ENCODE results near the gene DKK2. TPM values are rescaled to one million over a fixed set of nuclear protein-coding genes. Genes with fewer than 3 reads are reported as not detected.

Gene DKK2
- total RNA-seq, 2 donors from 2014 or later, result not detected

DNA sequence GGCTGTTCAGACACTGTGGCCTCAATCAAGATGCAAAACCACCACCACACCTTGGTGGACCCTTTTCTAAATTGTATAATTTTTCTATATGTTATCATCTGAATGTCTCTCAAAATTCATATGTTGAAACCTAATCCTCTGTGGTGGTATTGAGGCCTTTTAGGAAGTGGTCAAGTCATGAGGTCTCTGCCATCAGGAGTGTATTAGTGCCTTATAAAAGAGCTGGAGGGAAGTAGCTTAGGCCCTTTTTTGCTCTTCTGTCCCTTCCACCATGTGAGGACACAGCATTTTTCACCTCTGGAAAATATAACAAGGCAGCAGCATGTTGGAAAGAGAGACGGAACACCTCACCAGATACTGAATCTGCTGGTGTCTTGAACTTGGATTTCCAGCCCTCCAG is 30.5 kb upstream of the DKK2 start:
- Histone ChIP-seq H3K9me3 (ENCODE audit: control insufficient read depth, low read length) (no peaks in the 10 kb centered on the region), H3K4me1 (ENCODE audit: control insufficient read depth, insufficient read depth, low read length) (no peaks in the 10 kb centered on the region), H3K4me3 (ENCODE audit: low read length) (no peak overlapping the region), H3K27ac (ENCODE audit: low read depth, low read length) (no peak overlapping the region), H3K9ac (ENCODE audit: extremely low read depth, low read length, poor library complexity, severe bottlenecking) (no peak overlapping the region), H3K36me3 (ENCODE audit: control insufficient read depth, insufficient read depth, low read length) (no peaks in the 10 kb centered on the region), H3K27me3 (ENCODE audit: control insufficient read depth, insufficient read depth, low read length, poor library complexity, severe bottlenecking) (no peaks in the 10 kb centered on the region)
- Mint-ChIP-seq H3K4me3 (no peak overlapping the region), H3K27me3 (ENCODE audit: insufficient read depth) (no peaks in the 10 kb centered on the region), H3K27ac (no peak overlapping the region), H3K36me3 (ENCODE audit: low read depth) (no peaks in the 10 kb centered on the region), H3K9me3 (no peaks in the 10 kb centered on the region), H3K4me1 (no peaks in the 10 kb centered on the region)
- WGBS, 2 experiments (ENCODE audit: insufficient coverage in 1 of 2, insufficient read length in 1 of 2), result 82% methylated on average over 1 of the region's 1 CpG; no CpG with 5 or more reads in 1 of the 2 experiments
- DNase-seq, result no peak
- TF ChIP-seq, protein P1, sequence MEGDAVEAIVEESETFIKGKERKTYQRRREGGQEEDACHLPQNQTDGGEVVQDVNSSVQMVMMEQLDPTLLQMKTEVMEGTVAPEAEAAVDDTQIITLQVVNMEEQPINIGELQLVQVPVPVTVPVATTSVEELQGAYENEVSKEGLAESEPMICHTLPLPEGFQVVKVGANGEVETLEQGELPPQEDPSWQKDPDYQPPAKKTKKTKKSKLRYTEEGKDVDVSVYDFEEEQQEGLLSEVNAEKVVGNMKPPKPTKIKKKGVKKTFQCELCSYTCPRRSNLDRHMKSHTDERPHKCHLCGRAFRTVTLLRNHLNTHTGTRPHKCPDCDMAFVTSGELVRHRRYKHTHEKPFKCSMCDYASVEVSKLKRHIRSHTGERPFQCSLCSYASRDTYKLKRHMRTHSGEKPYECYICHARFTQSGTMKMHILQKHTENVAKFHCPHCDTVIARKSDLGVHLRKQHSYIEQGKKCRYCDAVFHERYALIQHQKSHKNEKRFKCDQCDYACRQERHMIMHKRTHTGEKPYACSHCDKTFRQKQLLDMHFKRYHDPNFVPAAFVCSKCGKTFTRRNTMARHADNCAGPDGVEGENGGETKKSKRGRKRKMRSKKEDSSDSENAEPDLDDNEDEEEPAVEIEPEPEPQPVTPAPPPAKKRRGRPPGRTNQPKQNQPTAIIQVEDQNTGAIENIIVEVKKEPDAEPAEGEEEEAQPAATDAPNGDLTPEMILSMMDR (conservative IDR thresholded peaks at IDR 0.05), result no peak

DNA sequence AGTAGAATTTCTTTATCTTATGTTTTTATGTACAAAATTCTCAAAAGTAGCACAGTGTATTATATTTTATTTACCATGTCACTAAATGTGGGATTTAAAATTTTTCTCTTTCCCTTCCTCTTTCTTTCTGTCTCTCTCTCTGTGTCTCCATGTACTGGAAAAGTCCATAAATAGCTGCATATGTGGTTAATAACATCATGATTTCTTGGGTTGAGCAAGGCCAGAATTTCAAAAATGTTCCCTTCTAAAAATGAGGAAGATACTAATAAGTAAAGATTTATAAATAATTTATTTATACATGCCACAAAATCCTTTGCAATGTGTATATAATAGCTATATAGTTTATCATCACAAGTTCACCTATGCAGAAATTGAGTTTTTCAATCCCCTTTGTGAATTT is 29.1 kb upstream of the DKK2 start:
- Mint-ChIP-seq H3K4me3 (no peak overlapping the region), H3K27me3 (ENCODE audit: insufficient read depth) (no peaks in the 10 kb centered on the region), H3K27ac (no peak overlapping the region), H3K9me3 (no peaks in the 10 kb centered on the region), H3K36me3 (ENCODE audit: low read depth) (no peaks in the 10 kb centered on the region), H3K4me1 (no peaks in the 10 kb centered on the region)
- H3K4me1 ChIP-seq (ENCODE audit: control insufficient read depth, insufficient read depth, low read length), result no peaks in the 10 kb centered on the region
- no peaks in the 10 kb centered on the region for H3K36me3 ChIP-seq (ENCODE audit: control insufficient read depth, insufficient read depth, low read length)
- no peak overlapping the region for H3K4me3 ChIP-seq (ENCODE audit: low read length)
- TF ChIP-seq, protein P1 (conservative IDR thresholded peaks at IDR 0.05), result no peak
- H3K27me3 ChIP-seq (ENCODE audit: control insufficient read depth, insufficient read depth, low read length, poor library complexity, severe bottlenecking), result no peaks in the 10 kb centered on the region
- H3K27ac ChIP-seq (ENCODE audit: low read depth, low read length), result no peak overlapping the region
- no peak overlapping the region for H3K9ac ChIP-seq (ENCODE audit: extremely low read depth, low read length, poor library complexity, severe bottlenecking)
- no peaks in the 10 kb centered on the region for H3K9me3 ChIP-seq (ENCODE audit: control insufficient read depth, low read length)
- DNase-seq, result no peak

DNA sequence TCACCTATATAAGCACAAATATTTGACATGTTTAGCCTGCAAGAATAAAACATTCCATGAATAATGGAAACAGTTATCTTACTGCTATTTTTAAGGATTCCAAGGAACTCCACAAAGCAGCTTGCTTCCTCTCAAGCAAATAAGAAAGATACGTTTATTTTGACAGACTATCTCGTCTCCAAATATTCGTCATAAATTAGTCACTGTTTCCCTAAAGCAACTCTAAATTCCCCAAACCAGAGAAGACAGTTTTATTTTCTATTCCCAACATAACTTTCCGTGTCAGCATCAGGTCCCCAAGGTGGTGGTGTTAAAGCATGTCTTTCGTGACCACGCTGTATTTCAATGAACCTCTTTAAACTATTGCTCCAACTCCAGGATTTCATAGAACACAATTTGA is 24.3 kb upstream of the DKK2 start:
- Mint-ChIP-seq H3K27ac (no peak overlapping the region), H3K4me1 (no peaks in the 10 kb centered on the region), H3K36me3 (ENCODE audit: low read depth) (no peaks in the 10 kb centered on the region), H3K27me3 (ENCODE audit: insufficient read depth) (no peaks in the 10 kb centered on the region), H3K4me3 (no peak overlapping the region), H3K9me3 (no peaks in the 10 kb centered on the region)
- no peak for DNase-seq
- TF ChIP-seq, protein P1 (conservative IDR thresholded peaks at IDR 0.05), result no peak
- Histone ChIP-seq H3K9ac (ENCODE audit: extremely low read depth, low read length, poor library complexity, severe bottlenecking) (no peak overlapping the region), H3K27ac (ENCODE audit: low read depth, low read length) (no peak overlapping the region), H3K36me3 (ENCODE audit: control insufficient read depth, insufficient read depth, low read length) (no peaks in the 10 kb centered on the region), H3K4me3 (ENCODE audit: low read length) (no peak overlapping the region), H3K4me1 (ENCODE audit: control insufficient read depth, insufficient read depth, low read length) (no peaks in the 10 kb centered on the region), H3K9me3 (ENCODE audit: control insufficient read depth, low read length) (no peaks in the 10 kb centered on the region), H3K27me3 (ENCODE audit: control insufficient read depth, insufficient read depth, low read length, poor library complexity, severe bottlenecking) (no peaks in the 10 kb centered on the region)
- WGBS, 2 experiments (ENCODE audit: insufficient coverage in 1 of 2, insufficient read length in 1 of 2), result 89 to 90% methylated on average over 3 to 6 of the region's 6 CpGs

All from endodermal cell (in vitro differentiated cells).